Heart right ventricle (tissue), 16 donors: ENCODE data around the gene NAV3. TPM values are rescaled to one million over a fixed set of nuclear protein-coding genes. Genes with fewer than 3 reads are reported as not detected.

Experiments
- ATAC-seq, 8 donors: fragments of 200-7000 bp; cut with Tn5 transposase; one replicate each; pipeline ENCODE4 v1.9.1; 2020; ENCODE audit warnings: mild to moderate bottlenecking in 8 of 8, moderate library complexity in 8 of 8, moderate number of reproducible peaks in 1 of 8
- DNase-seq, 2 donors: peaks; one replicate each; pipeline ENCODE4 v3.0.0-alpha.2; 2020
- H3K27ac ChIP-seq, 10 donors: fragments of 200-600 bp; sonication (generic) in 2 of 10; one replicate each; pipeline versions ENCODE4 v1.5.0 to v1.8.0; 2020 to 2022; ENCODE audit warnings: mild to moderate bottlenecking in 3 of 10
- H3K27me3 ChIP-seq, 7 donors: fragments of 200-600 bp; one replicate each; pipeline ENCODE4 v1.8.0; 2021 to 2022; ENCODE audit warnings: mild to moderate bottlenecking in 2 of 7
- H3K36me3 ChIP-seq, 9 donors: fragments of 200-600 bp; sonication (generic) in 1 of 9; one replicate each; pipeline versions ENCODE4 v1.5.0 to v1.8.0; 2020 to 2022; ENCODE audit warnings: mild to moderate bottlenecking in 2 of 9
- H3K4me1 ChIP-seq, 9 donors: fragments of 200-600 bp; sonication (generic) in 1 of 9; one replicate each; pipeline versions ENCODE4 v1.5.0 to v1.8.0; 2020 to 2022; ENCODE audit warnings: mild to moderate bottlenecking in 4 of 9
- H3K4me3 ChIP-seq, 10 donors: fragments of 200-600 bp; sonication (generic) in 2 of 10; one replicate each; pipeline versions ENCODE4 v1.5.0 to v1.8.0; 2020 to 2022; ENCODE audit warnings: mild to moderate bottlenecking in 7 of 10, moderate library complexity in 2 of 10
- H3K9me3 ChIP-seq, 11 donors: fragments of 200-600 bp in 10 of 11; sonication (generic) in 2 of 11; one replicate each; pipeline versions ENCODE4 v1.5.0 to v1.8.0; 2013 to 2022; ENCODE audit warnings: mild to moderate bottlenecking in 2 of 11, control low read depth in 1 of 11, moderate library complexity in 1 of 11
- WGBS, 2 donors: extraction: QIAGEN DNeasy Blood & Tissue Kit; methylation state at CpG; one replicate each; pipeline ENCODE4 v1.1.7; 2013; ENCODE audit warnings: inconsistent platforms in 1 of 2; 5-methylcytosine and 5-hydroxymethylcytosine counted together
- intact Hi-C, 10 donors: fragments of 100-400 bp; cut with DNase I; formaldehyde crosslinking; loops; one replicate each; pipeline versions ENCODE4 v1.11.1 to v1.14.2; 2022
- polyA plus RNA-seq, 2 donors: library from polyadenylated mRNA; stranded (reverse); fragments of 200-250 nt; gene quantifications; one replicate each; pipeline ENCODE4 v1.2.3, GENCODE V29; 2013
- total RNA-seq, 10 donors: library from RNA; stranded (reverse); fragmentation: NEBNext Ultra II Directional in 3 of 10; extraction: Animal tissue kit (Norgen Biotek cat#: 25700) in 3 of 10; gene quantifications; one replicate each; pipeline versions ENCODE4 v1.2.1 to v1.2.4, GENCODE V29; 2021 to 2023
- TF ChIP-seq, protein P1 (sequence below), 9 donors: fragments of 200-600 bp; sonication (generic) in 2 of 9; IDR thresholded peaks; one replicate each; pipeline versions ENCODE4 v1.5.0 to v1.8.0; 2021 to 2022; ENCODE audit warnings: antibody characterized with exemption in 9 of 9, mild to moderate bottlenecking in 5 of 9, moderate library complexity in 1 of 9
- donor health status: Arrhythmogenic right ventricular cardiomyopathy.
- donor health status: ischemic (EF 13 %, LVEDD 7.1; RV severe dilation, severe dysfunction).
- donor health status: healthy with polysubstance abuse.
- donor health status: DM: no; HTN: yes; CAD: no.
- donor health status: DM: no; HTN: no; CAD: no.
- donor health status: ischemic (EF 25% LVEDD 6.9; RV normal size, moderate dysfunction).
- donor health status: ischemic (EF 25% LVEDD 5.7; RV mildly dilated, moderate dysfunction).
- donor health status: healthy.
- donor health status: DM: yes; HTN: yes; CAD: no.
- donor health status: Ischemic cardiomyopathy.
- donor health status: ischemic (EF 35%, LVEDD 5.7; RV mildly dilated, moderate dysfunction).
- donor health status: nonischemic (EF 11% LVEDD 7.7; RV severe dilation, severe dysfunction).
- donor health status: DM: yes; HTN: yes; CAD: no.
- donor health status: PGD.
- donor health status: ischemic (EF 29% LVEDD 5.4; RV normal size, mild dysfunction).
- donor health status: nonischemic (EF 23%, LVEDD 6.1; RV moderate dilation, normal function).

Gene NAV3
- total and polyA plus RNA-seq, 12 donors: 0.91 to 7.6 (median 4.6) TPM

- DNase-seq (no peak), ATAC-seq (no peak)
- H3K9me3 ChIP-seq: no peaks in the 10 kb centered on the region
- H3K4me1 ChIP-seq: peaks cover 0 to 8% (median 0%) of the 10 kb centered on the region in 9 donors
- no peaks in the 10 kb centered on the region for H3K27me3 ChIP-seq
- H3K27ac ChIP-seq: no peak overlapping the region
- no peaks in the 10 kb centered on the region for H3K36me3 ChIP-seq
- WGBS, 2 donors: 63 to 69% methylated on average over 2 of the region's 2 CpGs
- TF ChIP-seq, protein P1, sequence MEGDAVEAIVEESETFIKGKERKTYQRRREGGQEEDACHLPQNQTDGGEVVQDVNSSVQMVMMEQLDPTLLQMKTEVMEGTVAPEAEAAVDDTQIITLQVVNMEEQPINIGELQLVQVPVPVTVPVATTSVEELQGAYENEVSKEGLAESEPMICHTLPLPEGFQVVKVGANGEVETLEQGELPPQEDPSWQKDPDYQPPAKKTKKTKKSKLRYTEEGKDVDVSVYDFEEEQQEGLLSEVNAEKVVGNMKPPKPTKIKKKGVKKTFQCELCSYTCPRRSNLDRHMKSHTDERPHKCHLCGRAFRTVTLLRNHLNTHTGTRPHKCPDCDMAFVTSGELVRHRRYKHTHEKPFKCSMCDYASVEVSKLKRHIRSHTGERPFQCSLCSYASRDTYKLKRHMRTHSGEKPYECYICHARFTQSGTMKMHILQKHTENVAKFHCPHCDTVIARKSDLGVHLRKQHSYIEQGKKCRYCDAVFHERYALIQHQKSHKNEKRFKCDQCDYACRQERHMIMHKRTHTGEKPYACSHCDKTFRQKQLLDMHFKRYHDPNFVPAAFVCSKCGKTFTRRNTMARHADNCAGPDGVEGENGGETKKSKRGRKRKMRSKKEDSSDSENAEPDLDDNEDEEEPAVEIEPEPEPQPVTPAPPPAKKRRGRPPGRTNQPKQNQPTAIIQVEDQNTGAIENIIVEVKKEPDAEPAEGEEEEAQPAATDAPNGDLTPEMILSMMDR (IDR thresholded peaks at IDR 0.05): no peak
- no peak overlapping the region for H3K4me3 ChIP-seq
- intact Hi-C loops: loop anchor here in 3 of 10 donors (5.0 to 10.0 kb wide), 3 partner anchors 119 to 126 kb away; no protein-coding TSS in a partner anchor
These were observed 167.6 kb downstream of the NAV3 start for GRCh38 chr12:77998236-77998786.

- intact Hi-C loops: loop anchor here in 3 of 10 donors (5.0 to 10.0 kb wide), 3 partner anchors 118 to 126 kb away; no protein-coding TSS in a partner anchor
- TF ChIP-seq, protein P1 (IDR thresholded peaks at IDR 0.05): no peak
- H3K27me3 ChIP-seq: no peaks in the 10 kb centered on the region
- H3K9me3 ChIP-seq: no peaks in the 10 kb centered on the region
- 58 to 63% methylated on average over 4 of the region's 4 CpGs for WGBS, 2 donors
- H3K4me3 ChIP-seq: no peak overlapping the region
- no peak overlapping the region for H3K27ac ChIP-seq
- ATAC-seq: no peak
- peaks cover 0 to 8% (median 0%) of the 10 kb centered on the region in 9 donors for H3K4me1 ChIP-seq
- DNase-seq: no peak
- no peaks in the 10 kb centered on the region for H3K36me3 ChIP-seq
These were observed 168.5 kb downstream of the NAV3 start for GRCh38 chr12:77999074-77999715.

DNA sequence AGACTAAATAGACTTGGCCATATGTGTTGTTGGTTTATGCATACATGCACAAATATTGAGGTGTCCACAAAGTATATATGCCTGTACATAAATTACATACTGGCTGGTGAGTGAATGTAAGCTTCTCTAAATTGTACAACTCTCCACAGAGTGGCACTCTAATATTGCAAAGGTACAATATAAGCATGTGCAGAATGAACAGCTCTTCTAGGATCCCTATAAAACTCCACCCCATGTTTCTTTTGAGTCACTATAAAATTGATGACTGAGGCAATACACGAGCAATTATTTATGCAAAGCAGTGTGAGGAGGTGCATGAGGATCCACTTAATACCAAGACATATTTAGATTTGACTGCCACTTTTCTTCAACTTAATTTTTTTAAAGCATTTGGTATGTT, 172.2 kb downstream of the NAV3 start:
- no peaks in the 10 kb centered on the region for H3K27me3 ChIP-seq
- TF ChIP-seq, protein P1 (IDR thresholded peaks at IDR 0.05): peak in 1 of 9 donors; percentile 12
- no peaks in the 10 kb centered on the region for H3K36me3 ChIP-seq
- no peak for DNase-seq
- H3K4me1 ChIP-seq: peaks cover 0 to 13% (median 0%) of the 10 kb centered on the region in 9 donors
- WGBS, 2 donors: 71 to 87% methylated on average over 1 of the region's 1 CpG
- intact Hi-C loops: loop anchor here in 4 of 10 donors (5.0 to 10.0 kb wide), 4 partner anchors 119 to 1172 kb away; no protein-coding TSS in a partner anchor
- H3K4me3 ChIP-seq: no peak overlapping the region
- no peaks in the 10 kb centered on the region for H3K9me3 ChIP-seq
- H3K27ac ChIP-seq: no peak overlapping the region
- ATAC-seq: no peak

DNA sequence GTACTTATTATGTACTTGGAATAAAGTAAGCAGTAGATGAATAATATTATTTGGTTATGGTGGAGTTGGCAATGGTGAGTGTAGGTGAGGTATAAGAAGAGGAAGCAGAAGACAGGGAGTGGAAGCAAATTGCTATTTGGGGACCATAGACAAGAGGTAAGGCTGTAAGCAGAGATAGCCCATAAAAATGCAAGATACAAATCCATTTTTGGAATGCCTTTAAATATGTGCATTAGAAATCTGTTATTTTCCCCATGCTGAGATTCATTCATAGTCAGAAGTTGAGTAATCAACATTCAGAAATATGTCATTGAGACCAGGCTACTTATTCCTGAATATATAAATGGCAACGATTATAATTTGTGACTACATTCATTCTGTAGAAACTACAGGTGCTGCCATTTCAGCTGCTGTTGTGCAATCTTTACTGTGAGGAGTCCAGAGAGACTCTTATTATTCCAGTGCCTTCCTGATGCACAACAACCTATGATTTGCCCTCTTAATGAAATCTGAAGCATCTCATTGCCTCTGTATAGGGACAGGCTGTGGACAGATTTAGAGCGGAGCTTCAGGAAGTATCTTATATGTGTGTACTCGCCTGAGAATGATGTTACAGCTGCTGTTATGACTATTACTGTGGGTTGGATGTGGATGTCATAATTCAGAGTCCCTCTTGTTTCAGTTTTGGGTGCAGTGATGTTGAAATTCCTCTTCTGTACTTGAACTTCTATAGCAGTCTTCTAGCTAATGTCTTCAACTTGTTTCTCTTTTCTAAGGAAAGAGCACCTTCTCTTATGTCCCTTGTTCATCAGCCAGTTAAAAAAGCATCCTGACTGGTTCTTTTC, 173.8 kb downstream of the NAV3 start:
- Histone ChIP-seq H3K4me1 (peaks cover 0 to 11% (median 0%) of the 10 kb centered on the region in 9 donors), H3K9me3 (no peaks in the 10 kb centered on the region), H3K4me3 (no peak overlapping the region), H3K27me3 (no peaks in the 10 kb centered on the region), H3K27ac (no peak overlapping the region), H3K36me3 (no peaks in the 10 kb centered on the region)
- intact Hi-C loops: loop anchor here in 4 of 10 donors (5.0 to 10.0 kb wide), 4 partner anchors 118 to 1170 kb away; no protein-coding TSS in a partner anchor
- no peak for ATAC-seq
- TF ChIP-seq, protein P1 (IDR thresholded peaks at IDR 0.05): no peak
- no peak for DNase-seq
- WGBS, 2 donors: 85 to 87% methylated on average over 3 of the region's 3 CpGs
